HG03342 (cell line): ENCODE measurements around the gene NPIPA5.
"Not testable (repeated sequence)": the region's sequence is repeated elsewhere in the genome, so short reads cannot be mapped to it uniquely, and the experiment has no call there.

Source experiments
- ATAC-seq: cut with Tn5 transposase; IDR thresholded peaks from one replicate; pipeline ENCODE4 v1.9.1; 2021; ENCODE audit warnings: mild to moderate bottlenecking, moderate library complexity; ENCODE audit not compliant: unreplicated experiment

NPIPA5 gene

DNA sequence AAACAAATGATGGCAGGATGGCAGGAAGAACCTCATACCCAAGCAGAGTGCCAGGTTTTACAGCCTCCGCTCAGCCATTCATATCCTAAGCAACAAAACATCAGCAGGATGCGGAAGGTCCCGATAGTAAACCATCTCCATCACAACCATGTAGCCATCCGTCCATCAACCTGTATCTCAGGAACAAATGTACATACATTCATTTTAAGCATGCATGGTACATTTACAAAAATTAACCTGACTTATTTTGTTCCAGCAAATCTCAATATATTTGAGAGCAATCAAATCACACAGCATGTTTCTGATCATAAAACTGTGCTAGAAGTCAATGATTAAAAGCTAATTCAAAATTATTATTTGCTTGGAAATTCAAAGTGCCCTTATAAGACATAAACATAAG lies at the start of gene NPIPA5:
Gene NPIPA5, minus strand, starts transcription at position 101 of the 400 bp plus-strand sequence. Its CDS starts 0 bp downstream, at position 101.
- ATAC-seq, result not testable (repeated sequence)

DNA sequence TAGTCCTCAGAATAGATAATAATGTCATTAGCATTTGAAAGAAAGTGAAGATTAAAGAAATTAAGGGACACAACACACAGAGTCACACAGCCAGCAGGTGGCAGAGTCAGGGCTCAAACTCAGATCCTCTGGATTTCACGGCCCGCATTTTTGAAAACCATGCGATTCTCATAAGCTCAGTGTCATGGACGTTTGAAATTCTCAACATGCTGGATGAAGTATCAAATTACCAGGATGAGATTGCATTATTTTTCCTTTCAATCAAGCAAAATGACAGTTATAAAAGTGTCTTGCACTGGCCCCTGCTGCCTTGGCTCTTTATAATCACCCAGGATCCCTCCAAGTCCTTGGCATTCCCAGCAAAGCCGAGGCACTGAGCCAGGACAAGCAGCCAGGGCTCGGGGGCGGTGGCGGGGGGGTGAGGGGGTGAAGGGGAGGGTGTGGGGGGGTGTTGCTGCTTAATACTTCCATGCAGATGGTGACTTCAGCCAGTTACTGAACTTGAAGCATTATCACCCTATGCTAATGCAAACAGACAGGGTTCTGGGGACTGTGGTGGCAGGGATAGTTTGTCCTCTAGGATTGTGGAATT lies 49.6 kb upstream of the NPIPA5 start:
- no peak for ATAC-seq

DNA sequence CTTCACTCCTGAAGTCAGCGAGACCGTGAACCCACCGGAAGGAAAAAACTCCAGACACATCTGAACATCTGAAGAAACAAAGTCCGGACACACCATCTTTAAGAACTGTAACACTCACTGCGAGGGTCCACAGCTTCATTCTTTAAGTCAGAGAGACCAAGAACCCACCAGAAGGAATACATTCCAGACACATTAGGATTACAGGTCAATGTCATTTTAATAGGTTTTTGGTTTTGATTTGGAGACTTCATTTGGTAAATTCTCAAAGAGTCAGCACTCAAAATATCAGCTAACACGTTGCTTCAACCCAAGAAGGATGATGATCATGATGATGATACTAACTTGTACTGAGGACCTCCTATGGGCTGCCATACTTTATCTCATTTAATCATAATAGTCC lies 48.7 kb upstream of the NPIPA5 start:
- ATAC-seq, result no peak

DNA sequence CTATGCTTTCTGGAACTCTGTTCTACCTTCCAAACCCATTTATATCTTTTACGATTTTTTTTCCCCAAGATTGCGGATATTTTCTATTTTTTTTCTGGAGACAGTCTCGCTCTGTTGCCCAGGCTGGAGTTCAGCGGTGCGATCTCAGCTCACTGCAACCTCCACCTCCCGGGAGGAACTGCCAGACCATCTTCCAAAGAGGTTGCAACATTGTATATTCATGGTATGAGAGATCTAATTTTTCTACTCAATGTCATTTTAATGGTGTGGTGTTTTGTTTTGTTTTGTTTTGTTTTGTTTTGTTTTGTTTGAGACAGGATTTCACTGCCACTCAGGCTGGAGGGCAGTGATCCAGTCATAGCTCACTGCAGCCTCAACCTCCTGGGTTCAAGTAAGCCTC lies 47.8 kb upstream of the NPIPA5 start:
- ATAC-seq, result no peak

DNA sequence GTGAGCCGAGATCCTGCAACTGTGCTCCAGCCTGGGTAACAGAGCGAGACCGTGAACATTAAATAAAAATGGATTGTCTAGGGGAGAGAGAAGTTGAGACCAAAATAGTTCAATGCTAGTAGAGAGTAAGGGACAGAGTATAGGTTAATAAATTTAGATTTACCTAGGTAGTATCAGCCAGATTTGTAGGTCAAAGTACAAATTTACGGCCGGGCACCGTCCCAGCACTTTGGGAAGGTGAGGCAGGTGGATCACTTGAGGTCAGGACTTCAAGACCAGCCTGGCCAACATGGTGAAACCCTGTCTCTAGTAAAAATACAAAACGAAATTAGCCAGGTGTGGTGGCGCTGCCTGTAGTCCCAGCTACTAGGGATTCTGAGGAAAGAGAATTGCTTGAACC lies 44.1 kb upstream of the NPIPA5 start:
- no peak for ATAC-seq

DNA sequence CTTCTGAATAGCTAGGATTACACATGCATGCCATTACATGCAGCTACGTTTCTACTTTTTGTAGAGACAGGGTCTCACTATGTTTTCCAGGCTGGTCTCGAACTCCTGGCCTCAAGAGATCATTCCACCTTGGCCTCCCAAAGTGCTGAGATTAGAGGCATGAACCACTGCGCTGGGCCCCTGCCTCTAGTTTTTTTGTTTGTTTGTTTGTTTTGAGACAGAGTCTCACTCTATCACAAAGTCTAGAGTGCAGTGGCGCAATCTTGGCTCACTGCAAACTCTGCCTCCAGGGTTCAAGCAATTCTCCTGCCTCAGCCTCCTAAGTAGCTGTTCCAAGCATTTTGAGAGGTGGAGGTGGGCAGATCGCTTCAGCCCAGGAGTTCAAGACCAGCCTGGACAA lies 43.6 kb upstream of the NPIPA5 start:
- not testable (repeated sequence) for ATAC-seq

DNA sequence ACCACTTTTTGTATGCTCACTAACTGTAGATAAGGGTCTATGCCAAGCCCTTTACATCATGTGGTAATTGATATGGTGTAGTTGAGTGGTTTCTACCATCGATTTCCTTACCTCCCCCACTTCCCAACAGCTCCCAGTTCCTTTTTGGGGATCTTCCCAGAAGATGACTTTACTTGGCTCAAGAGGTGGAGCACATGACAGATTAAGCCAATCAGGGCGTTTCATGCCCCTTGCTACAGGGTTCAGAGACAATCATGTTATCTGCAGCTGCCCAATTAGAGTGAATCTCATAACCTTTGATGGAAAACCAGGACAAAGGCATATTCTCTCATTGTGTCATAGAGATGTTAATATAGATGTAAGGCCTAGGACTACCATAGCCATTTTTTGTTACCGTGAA lies 40.1 kb upstream of the NPIPA5 start:
- ATAC-seq, result no peak

DNA sequence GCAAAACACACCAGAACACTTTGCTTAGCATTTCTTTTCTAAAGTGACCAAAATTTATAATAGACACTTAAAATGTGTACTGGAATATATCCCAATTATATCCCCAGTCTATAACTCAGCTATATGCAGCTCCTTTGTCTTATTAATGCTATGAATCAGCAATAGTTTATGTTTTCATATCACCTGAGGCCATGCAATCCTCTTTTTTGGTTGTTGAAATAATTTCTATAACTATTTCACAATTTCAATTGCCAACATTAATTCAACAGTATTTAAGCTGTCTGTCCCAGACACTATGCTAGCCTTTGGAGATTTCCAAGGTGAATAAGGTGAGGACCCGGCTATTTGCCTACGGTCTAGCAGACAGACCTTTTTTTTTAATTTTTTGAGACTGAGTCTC lies 39.1 kb upstream of the NPIPA5 start:
- no peak for ATAC-seq

DNA sequence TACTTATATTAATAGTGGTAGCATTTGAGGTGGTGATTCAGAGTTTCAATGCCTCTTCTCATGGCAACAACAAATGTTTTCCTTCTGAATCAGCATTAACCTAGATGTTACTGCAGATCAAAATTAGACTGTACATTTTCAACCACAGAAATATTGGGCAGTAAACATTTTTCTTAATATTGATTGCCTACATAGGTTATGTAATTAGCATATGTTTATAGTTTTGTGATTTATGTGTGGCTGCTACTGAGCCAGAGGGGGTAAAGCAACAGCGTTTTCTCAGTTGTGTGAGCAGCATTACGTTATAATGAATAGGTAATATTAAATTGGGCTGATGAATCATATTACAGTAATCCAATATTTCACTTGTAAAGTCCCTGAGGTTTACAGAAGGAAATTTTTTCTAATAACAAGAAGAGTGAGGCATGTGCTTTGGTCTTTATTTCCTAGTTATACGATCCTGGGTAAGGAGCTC lies 37.5 kb upstream of the NPIPA5 start:
- no peak for ATAC-seq

DNA sequence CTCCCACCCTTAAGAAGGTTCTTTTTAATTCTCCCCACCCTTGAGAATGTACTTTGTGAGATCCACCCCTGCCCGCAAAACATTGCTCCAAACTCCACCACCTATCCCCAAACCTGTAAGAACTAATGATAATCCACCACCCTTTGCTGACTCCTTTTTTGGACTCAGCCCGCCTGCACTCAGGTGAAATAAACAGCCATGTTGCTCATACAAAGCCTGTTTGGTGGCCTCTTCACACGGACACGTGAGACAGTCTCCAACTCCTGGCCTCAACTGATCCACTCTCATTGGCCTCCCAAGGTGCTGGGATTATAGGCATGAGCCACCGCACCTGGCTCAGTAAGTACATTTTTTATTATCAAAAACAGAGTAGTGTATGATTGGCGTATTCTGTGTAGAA lies 31.4 kb upstream of the NPIPA5 start:
- ATAC-seq, result not testable (repeated sequence)

DNA sequence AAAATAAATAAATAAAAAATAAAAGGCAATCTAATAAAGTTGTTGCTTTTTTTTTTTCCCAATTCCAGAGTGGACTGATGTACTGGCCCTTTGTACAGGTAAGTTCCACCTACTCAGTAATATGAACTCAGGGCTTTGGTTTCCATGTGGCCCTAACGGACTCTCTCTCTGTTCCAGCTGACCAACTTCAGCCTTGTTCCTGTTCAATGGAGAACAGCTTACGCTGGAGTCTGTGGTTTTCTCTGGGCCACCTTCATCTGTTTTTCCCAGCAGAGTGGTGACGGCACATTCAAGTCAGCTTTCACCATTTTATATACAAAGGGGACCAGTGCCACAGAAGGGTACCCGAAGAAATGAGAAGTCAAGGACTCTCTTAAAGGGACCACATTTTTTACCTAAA lies 29.7 kb upstream of the NPIPA5 start:
- ATAC-seq, result not testable (repeated sequence)

DNA sequence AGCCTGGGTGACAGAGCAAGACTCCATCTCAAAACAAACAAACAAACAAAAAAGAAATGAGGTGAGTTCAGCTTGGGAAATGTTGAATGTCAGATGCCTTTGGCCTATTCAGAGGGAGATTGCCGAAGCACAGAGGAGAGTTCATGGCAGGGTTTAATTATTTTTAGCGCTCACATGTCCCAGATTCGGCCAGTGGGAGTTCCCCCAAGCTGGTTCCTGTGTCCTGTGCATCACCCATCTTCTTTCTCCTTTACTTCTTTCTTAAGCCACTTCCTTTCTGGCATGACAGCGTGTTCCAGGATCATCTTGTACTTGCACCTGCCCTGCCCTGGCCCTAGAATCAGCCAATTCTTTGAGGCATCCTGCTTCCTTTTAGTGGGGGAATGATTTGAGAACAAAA lies 26.7 kb upstream of the NPIPA5 start:
- ATAC-seq, result no peak

DNA sequence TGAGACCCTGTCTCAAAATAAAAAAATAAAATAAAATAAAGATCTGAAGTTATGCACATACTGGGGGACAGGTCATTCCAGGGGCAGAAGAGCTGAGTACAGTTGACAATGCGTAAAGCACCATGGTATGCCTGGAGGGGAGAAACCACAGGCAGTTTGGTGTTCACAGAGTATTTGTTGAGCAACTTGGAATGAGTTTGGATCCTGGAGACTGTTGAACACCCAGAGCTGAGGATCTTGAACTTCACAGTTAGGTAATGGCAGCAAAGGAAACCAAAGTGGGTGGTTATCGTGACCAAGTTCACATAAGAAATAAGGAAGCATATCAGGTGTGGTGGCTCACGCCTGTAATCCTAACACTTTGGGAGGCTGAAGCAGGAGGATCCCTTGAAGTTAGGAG lies 26.0 kb upstream of the NPIPA5 start:
- ATAC-seq, result not testable (repeated sequence)

DNA sequence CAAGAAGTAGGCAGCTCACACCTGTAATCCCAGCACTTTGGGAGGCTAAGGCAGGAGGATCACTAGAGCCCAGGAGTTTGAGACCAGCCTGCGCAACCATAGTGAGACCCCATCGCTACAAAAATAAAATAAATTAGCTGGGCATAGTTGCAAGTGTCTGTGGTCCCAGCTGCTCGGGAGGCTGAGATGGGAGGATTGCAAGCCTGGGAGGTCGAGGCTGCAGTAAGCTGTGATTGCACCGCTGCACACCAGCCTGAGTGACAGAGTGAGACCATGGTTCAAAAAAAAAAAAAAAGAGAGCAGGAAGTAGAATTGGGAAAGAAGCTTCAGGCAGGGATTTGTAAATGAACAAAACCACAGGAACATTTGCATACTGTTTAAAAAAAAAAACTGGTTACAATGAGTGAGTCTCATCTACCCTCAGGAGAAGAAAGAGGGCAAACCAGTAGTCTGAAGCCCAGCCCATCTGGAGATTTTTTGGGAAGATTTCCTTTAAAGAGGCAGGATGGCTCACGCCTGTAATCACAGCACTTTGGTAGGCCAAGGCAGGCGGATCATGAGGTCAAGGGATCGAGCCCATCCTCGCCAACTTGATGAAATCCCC lies 25.4 kb upstream of the NPIPA5 start:
- ATAC-seq, result no peak

DNA sequence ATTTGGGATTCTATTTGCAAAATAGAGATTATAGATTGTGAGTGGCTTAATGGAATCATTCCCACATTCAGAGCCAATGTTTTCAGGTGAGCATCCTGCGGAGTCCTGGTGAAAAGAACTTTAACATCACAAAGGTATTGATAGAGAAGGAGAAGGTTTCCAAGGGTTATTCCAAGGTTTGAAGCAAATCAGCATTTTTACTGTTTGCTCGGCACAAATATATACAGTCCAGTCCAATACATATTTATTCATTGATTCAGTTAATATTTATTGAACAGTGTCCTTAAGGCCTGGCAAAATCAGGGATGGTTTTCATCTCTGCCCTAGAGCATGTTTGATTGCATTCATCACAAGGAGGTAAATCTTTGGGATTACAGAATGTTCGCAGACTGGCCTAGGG lies 23.9 kb upstream of the NPIPA5 start:
- ATAC-seq, result no peak

DNA sequence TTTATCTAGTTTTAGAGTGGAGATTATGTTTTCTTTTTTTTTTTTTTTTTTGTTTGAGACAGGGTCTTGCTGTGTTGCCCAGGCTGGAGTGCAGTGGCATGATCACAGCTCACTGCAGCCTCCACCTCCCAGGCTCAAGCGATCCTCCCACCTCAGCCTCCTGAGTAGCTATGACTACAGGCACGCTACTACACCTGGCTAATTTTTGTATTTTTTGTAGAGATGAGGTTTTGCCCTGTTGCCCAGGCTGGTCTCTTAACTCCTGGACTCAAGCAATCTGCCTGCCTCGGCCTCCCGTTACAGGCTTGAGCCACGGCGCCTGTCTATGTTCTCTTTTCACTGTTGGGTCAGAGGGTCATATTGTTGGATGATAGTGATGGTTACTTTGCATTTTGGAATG lies 22.2 kb upstream of the NPIPA5 start:
- not testable (repeated sequence) for ATAC-seq

DNA sequence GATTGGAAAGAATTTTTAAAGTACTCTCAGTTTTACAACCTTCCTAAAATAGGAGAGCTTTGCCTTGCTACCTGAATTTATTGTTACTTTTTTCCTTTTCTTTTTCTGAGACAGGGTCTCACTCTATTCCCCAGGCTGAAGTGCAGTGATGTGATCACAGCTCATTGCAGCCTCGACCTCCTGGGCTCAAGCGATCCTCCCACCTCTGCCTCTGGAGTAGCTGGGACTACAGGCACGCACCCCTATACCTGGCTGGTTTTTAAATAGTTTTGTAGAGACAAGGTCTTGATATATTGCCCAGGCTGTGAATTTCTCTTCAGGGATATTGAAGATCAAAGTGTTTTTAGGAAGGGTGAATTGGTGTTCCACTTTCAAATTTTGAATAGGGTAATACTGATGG lies 21.2 kb upstream of the NPIPA5 start:
- ATAC-seq, result no peak

DNA sequence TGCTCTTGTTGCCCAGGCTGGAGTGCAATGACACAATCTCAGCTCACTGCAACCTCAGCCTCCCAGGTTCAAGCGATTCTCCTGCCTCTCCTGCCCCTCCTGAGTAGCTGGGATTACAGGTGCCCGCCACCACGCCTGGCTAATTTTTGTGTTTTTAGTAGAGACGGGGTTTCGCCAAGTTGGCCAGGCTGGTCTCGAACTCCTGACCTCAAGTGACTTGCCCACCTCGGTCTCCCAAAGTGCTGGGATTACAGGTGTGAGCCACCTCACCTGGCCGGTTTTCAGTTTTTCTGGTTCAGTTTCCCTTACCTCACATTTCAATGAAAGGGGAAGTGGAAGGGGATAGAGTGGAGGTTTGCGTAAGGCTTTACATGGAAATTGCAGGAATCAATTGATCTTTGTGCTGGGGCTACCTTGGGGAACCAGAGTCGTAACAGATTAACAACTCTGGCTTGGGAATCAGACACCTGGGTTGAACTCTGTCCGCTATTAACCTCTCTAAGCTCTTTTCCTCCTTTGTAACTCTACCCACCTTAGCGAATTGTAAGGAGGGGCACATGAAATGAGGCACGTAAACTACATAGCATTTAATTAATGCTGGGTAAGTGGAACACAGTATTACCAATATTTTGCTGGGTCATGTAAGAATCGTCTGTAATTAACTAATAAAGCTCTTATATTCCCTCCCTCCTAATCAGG lies 20.7 kb upstream of the NPIPA5 start:
- ATAC-seq, result no peak

DNA sequence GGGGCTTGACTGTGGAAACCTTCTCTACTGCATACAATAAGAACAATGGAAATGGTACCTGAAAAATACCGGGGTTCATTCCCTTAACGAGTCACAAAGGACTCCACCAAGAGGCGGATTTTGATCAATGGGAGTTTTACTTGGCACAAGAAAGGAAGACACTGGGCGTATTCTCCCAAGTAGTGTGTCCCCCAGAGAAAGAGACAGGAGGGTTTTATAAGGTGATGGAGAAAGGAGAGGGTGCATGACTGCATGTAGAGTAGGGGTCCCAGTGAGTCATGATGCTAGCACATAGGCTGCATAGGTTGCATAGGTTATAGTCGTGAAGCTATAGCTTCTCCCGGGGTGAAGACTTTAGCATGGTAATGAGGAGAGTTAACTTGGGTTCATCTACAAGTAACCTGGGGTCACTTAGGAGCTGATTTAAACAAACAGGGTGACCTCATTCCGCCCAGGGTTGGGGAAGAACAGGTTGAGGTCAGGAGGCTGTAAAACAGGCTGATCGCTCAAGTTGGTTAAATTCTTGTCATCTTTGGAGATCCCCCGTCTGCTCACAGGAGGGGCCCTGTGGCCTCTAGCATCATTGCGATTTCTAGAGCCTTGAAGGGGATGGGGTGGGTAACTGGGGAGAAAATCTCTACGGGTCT lies 19.0 kb upstream of the NPIPA5 start:
- ATAC-seq, result no peak

DNA sequence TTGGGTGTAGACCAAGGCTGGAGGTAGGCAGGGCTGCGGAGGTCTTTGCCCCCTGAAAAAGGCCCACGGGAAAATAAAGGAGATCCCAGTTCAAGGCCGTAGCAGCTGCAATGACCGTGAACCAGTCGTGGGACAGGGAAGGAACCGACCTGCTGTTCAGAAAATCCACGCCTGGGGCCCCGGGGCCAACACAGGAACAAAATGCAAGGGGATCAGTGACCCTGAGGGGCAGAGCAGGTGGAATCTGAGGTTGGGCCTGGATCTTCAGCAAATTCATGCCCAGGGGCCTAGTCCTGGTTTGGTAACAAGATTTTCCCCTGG lies 18.4 kb upstream of the NPIPA5 start:
- not testable (repeated sequence) for ATAC-seq

DNA sequence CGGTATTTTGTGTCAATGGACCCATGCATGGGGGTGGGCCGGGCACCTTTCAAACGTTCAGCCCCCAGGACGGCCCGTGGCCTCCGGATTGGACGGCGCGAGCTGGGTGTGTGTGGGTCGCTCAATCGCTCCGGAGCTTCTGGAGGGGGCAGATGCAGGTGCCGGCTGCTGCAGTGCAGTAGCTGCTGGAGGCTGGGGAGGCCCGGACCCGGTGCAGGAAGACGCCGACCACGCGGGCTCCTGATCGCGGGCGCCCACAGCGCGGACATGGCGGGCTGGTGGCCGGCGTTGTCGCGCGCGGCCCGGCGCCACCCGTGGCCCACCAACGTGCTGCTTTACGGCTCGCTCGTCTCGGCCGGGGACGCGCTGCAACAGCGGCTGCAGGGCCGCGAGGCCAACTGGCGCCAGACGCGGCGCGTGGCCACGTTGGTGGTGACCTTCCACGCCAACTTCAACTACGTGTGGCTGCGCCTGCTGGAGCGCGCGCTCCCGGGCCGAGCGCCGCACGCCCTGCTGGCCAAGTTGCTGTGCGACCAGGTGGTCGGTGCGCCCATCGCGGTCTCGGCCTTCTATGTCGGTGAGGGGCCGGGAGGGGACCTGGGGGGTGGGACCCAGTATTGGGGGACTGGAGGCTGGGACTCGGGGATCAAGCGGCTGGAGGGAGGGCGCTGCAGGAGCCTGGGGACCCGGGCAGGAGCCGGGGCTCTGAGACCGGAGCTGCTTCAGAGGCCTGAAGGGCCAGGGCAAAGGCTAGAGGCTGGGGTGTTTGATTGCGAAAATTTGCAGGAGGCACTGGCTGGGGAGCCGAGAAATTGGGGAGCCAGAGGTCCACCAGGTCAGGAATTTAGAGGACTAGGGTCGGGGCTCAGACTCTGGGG lies 17.8 kb upstream of the NPIPA5 start, which contains the start of gene MPV17L:
Gene MPV17L, plus strand, starts transcription at position 124 of the 878 bp plus-strand sequence. Its CDS starts 144 bp downstream, at position 268.
- not testable (repeated sequence) for ATAC-seq
